K562 (cell line): ENCODE measurements around the gene PPT2. TPM values are rescaled to one million over a fixed set of nuclear protein-coding genes. Genes with fewer than 3 reads are reported as not detected.
A peak's percentile ranks its signal among the peaks of the same experiment; 100 is the strongest.

ENCODE experiments used
- CREM ChIP-seq: IDR thresholded peaks from 2 replicates; pipeline ENCODE4 v1.6.1; 2014; ENCODE audit warnings: antibody characterized with exemption, low read depth
- NFIC ChIP-seq: fragments of 450-650 bp; IDR thresholded peaks from 2 replicates; pipeline ENCODE4 v1.6.1; 2017; ENCODE audit warnings: mild to moderate bottlenecking, inconsistent platforms
- NR1H2 ChIP-seq: sonication (generic); formaldehyde crosslinking; IDR thresholded peaks from 2 replicates; pipeline ENCODE4 v1.4.0; 2020; ENCODE audit warnings: mild to moderate bottlenecking, missing genetic modification reagents
- ZBTB11 ChIP-seq, 3 experiments: fragments of 200-800 bp in 1 of 3; fragments of 250-450 bp in 1 of 3; fragments of 450-650 bp in 1 of 3; sonication (Bioruptor Pico) in 1 of 3; sonication (Bioruptor generic) in 1 of 3; formaldehyde crosslinking in 1 of 3; IDR thresholded peaks; 2 replicates each; pipeline versions ENCODE4 v1.6.1 to v1.8.0; 2016 to 2022; ENCODE audit warnings: mild to moderate bottlenecking in 2 of 3, missing genetic modification characterization in 2 of 3, missing compliant biosample characterization in 1 of 3, moderate library complexity in 1 of 3
- ZBTB7A ChIP-seq: IDR thresholded peaks from 2 replicates; pipeline ENCODE4 v1.6.1; 2011; ENCODE audit warnings: low read depth, mild to moderate bottlenecking, low read length, moderate library complexity, borderline replicate concordance; ENCODE audit not compliant: control insufficient read depth
- ZC3H4 ChIP-seq: sonication (generic); formaldehyde crosslinking; IDR thresholded peaks from 2 replicates; pipeline ENCODE4 v1.9.0; 2021; ENCODE audit warnings: missing genetic modification reagents, borderline replicate concordance
- polyA plus RNA-seq, 8 experiments: library from polyadenylated mRNA; depleted of rRNA in 4 of 8; stranded (reverse) in 5 of 8; unstranded in 3 of 8; fragments of >200 nt; fragmentation: Nextera tagmentation in 2 of 8; fragmentation: Illumina TruSeq in 1 of 8; extraction: Ambion mirVana in 2 of 8; extraction: Trizol in 1 of 8; gene quantifications; 2 replicates each; pipeline versions ENCODE4 v1.2.1 to v1.2.3, GENCODE V29; 2011 to 2014; ENCODE audit warnings: inconsistent platforms in 1 of 8, missing spikeins in 1 of 8
- total RNA-seq, 7 experiments: library from RNA; depleted of rRNA in 6 of 7; stranded (reverse); fragments of >200 nt in 6 of 7; fragmentation: Illumina TruSeq in 2 of 7; extraction: Trizol in 2 of 7; gene quantifications; 2 replicates each; pipeline versions ENCODE4 v1.2.1 to v1.2.3, GENCODE V29; 2011 to 2021; ENCODE audit warnings: low replicate concordance in 1 of 7

Gene PPT2
- total and polyA plus RNA-seq, 9 of the 15 experiments (the other 6 are each of a cell fraction or from before 2014, with no cell fraction given) = 27.4 to 98.8 (median 69.9) TPM

DNA sequence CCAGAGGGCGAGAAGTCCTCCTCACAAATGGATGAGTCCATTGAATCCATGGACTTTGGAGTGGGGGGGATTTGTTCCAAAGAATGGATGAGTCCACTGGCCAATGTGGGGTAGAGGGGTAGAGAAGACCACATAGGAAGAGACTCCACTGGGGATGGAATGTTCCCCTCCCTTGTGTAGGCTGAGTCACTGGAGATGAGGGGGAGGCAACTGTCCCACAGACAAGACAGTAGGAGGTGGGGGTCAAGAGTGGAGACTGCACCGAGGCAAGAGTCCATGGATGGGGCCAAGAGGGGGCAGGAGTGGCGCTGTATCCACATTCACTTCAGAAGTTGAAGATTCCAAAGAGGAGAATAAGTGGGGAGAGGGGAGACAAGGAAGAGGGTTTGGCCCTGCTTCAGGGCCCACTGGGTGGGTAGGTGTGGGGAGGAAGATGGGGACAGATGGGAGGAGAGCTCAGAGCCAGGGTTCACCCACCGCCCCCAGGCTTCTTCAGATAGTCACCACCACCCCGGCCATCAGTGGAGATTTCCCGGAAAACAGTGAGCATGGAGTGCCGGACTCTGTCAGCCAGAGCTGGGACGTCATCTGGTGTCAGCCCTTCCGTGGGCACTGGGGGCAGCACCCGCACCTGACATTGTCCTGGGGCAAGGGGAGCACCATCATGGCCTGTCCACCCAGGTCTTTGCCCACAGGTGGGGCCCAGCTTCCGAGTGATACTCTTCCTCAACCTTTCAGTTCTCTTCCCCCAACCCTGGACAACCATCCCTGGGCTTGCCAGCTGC lies 15.1 kb downstream of the PPT2 start (continued):
- TF ChIP-seq ZBTB7A (peak; percentile 60; the same call in 1 of the 2 replicates), NR1H2 (CRISPR knock-in tag) (peak; percentile 48; the same call in 1 of the 2 replicates), ZBTB11 (CRISPR knock-in tag; IDR thresholded peaks at IDR 0.05) (no peak), ZC3H4 (no peak), CREM (peak; percentile 35; the same call in 1 of the 2 replicates), NFIC (peak; percentile 44; the same call in 1 of the 2 replicates)
